ENCODE data around the gene TEAD1.

Gene TEAD1

GRCh38 chr11:12918667-12919066, 244.4 kb downstream of the TEAD1 start:
- DNase-seq: no peak

GRCh38 chr11:12922418-12922817, 248.2 kb downstream of the TEAD1 start:
- DNase-seq: no peak

GRCh38 chr11:12922980-12923507, 248.8 kb downstream of the TEAD1 start:
- DNase-seq: no peak

GRCh38 chr11:12924650-12925049, 250.4 kb downstream of the TEAD1 start:
- DNase-seq: no peak

GRCh38 chr11:12925520-12925919, 251.3 kb downstream of the TEAD1 start:
- DNase-seq: no peak

- DNase-seq: no peak
Observed at GRCh38 chr11:12927221-12927620, 253.0 kb downstream of the TEAD1 start.

GRCh38 chr11:12927886-12928285, 253.7 kb downstream of the TEAD1 start:
- DNase-seq: no peak

GRCh38 chr11:12930850-12931249, 256.6 kb downstream of the TEAD1 start:
- no peak for DNase-seq

- no peak for DNase-seq
Observed at GRCh38 chr11:12932485-12932884, 258.3 kb downstream of the TEAD1 start.

GRCh38 chr11:12936200-12936599, 262.0 kb downstream of the TEAD1 start:
- DNase-seq: no peak

GRCh38 chr11:12938590-12939247, 264.5 kb downstream of the TEAD1 start:
- no peak for DNase-seq

GRCh38 chr11:12941671-12942070, 267.4 kb downstream of the TEAD1 start:
- DNase-seq: no peak

GRCh38 chr11:12942157-12942556, 267.9 kb downstream of the TEAD1 start:
- no peak for DNase-seq

- no peak for DNase-seq
Observed at GRCh38 chr11:12943311-12943710, 269.1 kb downstream of the TEAD1 start.

GRCh38 chr11:12944889-12945288, 270.7 kb downstream of the TEAD1 start:
- DNase-seq: no peak

GRCh38 chr11:12949453-12949852, 275.2 kb downstream of the TEAD1 start:
- no peak for DNase-seq

GRCh38 chr11:12950670-12951069, 276.4 kb downstream of the TEAD1 start:
- no peak for DNase-seq

GRCh38 chr11:12951376-12951775, 277.2 kb downstream of the TEAD1 start:
- DNase-seq: no peak

GRCh38 chr11:12952094-12952493, 277.9 kb downstream of the TEAD1 start:
- no peak for DNase-seq

- no peak for DNase-seq
Observed at GRCh38 chr11:12958986-12959385, 284.8 kb downstream of the TEAD1 start.

- no peak for DNase-seq
Observed at GRCh38 chr11:12961615-12962014, 287.4 kb downstream of the TEAD1 start.

GRCh38 chr11:12962306-12962705, 288.1 kb downstream of the TEAD1 start:
- DNase-seq: no peak

- no peak for DNase-seq
Observed at GRCh38 chr11:12963051-12963450, 288.8 kb downstream of the TEAD1 start.

- peak; percentile 37 to 60 for DNase-seq
Observed at GRCh38 chr11:12963792-12964536, 289.7 kb downstream of the TEAD1 start.
